GM12878 (cell line): ENCODE data around the gene SEPTIN5. TPM values are rescaled to one million over a fixed set of nuclear protein-coding genes. Genes with fewer than 3 reads are reported as not detected.

ENCODE experiments used
- CHD4 ChIP-seq: fragments of 200-600 bp; sonication (generic); IDR thresholded peaks from 2 replicates; pipeline ENCODE4 v1.6.1; 2016; ENCODE audit warnings: mild to moderate bottlenecking
- GATAD2B ChIP-seq: fragments of 450-650 bp; conservative IDR thresholded peaks from 2 replicates; pipeline ENCODE4 v1.6.1; 2017; ENCODE audit warnings: low read depth, mild to moderate bottlenecking, moderate library complexity
- KDM1A ChIP-seq: fragments of 200-600 bp; sonication (generic); IDR thresholded peaks from 2 replicates; pipeline ENCODE4 v1.6.1; 2016; ENCODE audit warnings: borderline replicate concordance
- SIN3A ChIP-seq: IDR thresholded peaks from 2 replicates; pipeline ENCODE4 v1.6.1; 2012; ENCODE audit warnings: low read depth, low read length, improper control_type of control experiment
- SUZ12 ChIP-seq: fragments of 200-600 bp; sonication (generic); IDR thresholded peaks from one replicate; pipeline ENCODE4 v1.6.1; 2018; ENCODE audit warnings: antibody characterized with exemption, mild to moderate bottlenecking; ENCODE audit not compliant: unreplicated experiment
- polyA plus RNA-seq, 11 experiments: library from polyadenylated mRNA; depleted of rRNA in 4 of 11; unstranded in 6 of 11; stranded (reverse) in 5 of 11; fragments of >200 nt; fragmentation: Nextera tagmentation in 4 of 11; fragmentation: Illumina TruSeq in 1 of 11; extraction: Ambion mirVana in 4 of 11; extraction: Trizol in 1 of 11; gene quantifications; 1 replicate in 1 of 11; 2 replicates in 10 of 11; pipeline versions ENCODE4 v1.2.1 to v1.2.3, GENCODE V29; 2011 to 2016; ENCODE audit warnings: inconsistent platforms in 2 of 11, missing spikeins in 2 of 11, low read depth in 1 of 11
- total RNA-seq, 4 experiments: library from RNA; depleted of rRNA in 3 of 4; stranded (reverse); fragments of >200 nt in 3 of 4; fragmentation: Illumina TruSeq in 1 of 4; extraction: Trizol in 1 of 4; gene quantifications; 2 replicates each; pipeline versions ENCODE4 v1.2.1 to v1.2.3, GENCODE V29; 2013 to 2021
- TF ChIP-seq, protein P1 (sequence below): fragments of 450-650 bp; formaldehyde crosslinking; IDR thresholded peaks from 2 replicates; pipeline ENCODE4 v1.4.0; 2022; ENCODE audit warnings: mild to moderate bottlenecking, moderate library complexity
- TF ChIP-seq, protein P2 (sequence below): IDR thresholded peaks from 2 replicates; pipeline ENCODE4 v1.6.1; 2011; ENCODE audit warnings: borderline replicate concordance, low read depth, mild to moderate bottlenecking, moderate library complexity, low read length; ENCODE audit not compliant: insufficient read depth, poor library complexity, severe bottlenecking
- TF ChIP-seq, protein P3 (sequence below): fragments of 450-650 bp; IDR thresholded peaks from 2 replicates; pipeline ENCODE4 v1.6.1; 2018; ENCODE audit warnings: mild to moderate bottlenecking, low read depth, moderate library complexity; ENCODE audit not compliant: partially characterized antibody

Gene SEPTIN5
- total and polyA plus RNA-seq, 10 of the 15 experiments (the other 5 are each of a cell fraction or from before 2014, with no cell fraction given): 0.13 to 1.1 (median 0.34) TPM; not detected in 5

DNA sequence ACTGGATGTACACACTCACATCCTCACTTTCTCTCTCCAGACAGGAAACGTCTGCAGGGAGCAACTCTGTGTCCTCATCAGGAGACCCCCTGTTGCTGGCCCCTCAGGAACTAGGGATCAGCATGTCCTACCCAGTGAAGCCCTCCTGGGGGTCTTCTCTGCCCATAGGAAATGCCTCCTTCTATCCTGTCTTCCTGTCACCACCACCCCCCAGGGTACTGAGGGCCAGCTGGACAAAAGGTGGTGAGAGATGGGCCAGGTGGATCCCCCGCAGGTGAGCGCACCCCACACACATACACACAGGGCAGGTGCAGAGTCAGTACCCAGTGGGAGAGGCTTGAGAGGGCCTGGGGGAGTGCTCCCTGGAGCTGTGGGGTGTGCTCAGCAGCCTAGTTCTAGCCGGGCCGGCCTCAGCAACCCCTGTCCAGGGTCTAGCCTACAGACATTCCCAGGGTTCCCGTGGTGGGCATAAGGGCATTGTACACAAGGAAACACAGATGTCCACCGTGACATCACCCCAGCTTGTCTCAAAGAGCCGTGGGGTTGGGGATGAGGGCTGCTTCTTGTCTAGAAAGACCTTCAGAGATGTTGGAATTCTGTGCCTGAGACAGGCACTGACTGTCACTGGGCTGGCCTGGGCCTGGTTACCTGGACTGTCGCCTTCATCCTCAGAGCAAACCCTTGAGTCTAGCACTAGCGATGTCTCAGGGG lies 18.3 kb downstream of the SEPTIN5 start (continued):
- TF ChIP-seq, protein P1, sequence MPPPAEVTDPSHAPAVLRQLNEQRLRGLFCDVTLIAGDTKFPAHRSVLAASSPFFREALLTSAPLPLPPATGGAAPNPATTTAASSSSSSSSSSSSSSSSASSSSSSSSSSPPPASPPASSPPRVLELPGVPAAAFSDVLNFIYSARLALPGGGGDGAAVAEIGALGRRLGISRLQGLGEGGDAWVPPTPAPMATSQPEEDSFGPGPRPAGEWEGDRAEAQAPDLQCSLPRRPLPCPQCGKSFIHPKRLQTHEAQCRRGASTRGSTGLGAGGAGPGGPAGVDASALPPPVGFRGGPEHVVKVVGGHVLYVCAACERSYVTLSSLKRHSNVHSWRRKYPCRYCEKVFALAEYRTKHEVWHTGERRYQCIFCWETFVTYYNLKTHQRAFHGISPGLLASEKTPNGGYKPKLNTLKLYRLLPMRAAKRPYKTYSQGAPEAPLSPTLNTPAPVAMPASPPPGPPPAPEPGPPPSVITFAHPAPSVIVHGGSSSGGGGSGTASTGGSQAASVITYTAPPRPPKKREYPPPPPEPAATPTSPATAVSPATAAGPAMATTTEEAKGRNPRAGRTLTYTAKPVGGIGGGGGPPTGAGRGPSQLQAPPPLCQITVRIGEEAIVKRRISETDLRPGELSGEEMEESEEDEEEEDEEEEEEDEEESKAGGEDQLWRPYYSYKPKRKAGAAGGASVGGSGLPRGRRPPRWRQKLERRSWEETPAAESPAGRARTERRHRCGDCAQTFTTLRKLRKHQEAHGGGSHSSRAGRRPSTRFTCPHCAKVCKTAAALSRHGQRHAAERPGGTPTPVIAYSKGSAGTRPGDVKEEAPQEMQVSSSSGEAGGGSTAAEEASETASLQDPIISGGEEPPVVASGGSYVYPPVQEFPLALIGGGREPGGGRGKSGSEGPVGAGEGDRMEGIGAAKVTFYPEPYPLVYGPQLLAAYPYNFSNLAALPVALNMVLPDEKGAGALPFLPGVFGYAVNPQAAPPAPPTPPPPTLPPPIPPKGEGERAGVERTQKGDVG (CRISPR knock-in tag): no peak
- TF ChIP-seq, protein P2, sequence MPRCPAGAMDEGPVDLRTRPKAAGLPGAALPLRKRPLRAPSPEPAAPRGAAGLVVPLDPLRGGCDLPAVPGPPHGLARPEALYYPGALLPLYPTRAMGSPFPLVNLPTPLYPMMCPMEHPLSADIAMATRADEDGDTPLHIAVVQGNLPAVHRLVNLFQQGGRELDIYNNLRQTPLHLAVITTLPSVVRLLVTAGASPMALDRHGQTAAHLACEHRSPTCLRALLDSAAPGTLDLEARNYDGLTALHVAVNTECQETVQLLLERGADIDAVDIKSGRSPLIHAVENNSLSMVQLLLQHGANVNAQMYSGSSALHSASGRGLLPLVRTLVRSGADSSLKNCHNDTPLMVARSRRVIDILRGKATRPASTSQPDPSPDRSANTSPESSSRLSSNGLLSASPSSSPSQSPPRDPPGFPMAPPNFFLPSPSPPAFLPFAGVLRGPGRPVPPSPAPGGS: no peak
- TF ChIP-seq GATAD2B: no peak
- no peak for TF ChIP-seq CHD4
- TF ChIP-seq SUZ12: no peak
- no peak for TF ChIP-seq KDM1A
- TF ChIP-seq, protein P3, sequence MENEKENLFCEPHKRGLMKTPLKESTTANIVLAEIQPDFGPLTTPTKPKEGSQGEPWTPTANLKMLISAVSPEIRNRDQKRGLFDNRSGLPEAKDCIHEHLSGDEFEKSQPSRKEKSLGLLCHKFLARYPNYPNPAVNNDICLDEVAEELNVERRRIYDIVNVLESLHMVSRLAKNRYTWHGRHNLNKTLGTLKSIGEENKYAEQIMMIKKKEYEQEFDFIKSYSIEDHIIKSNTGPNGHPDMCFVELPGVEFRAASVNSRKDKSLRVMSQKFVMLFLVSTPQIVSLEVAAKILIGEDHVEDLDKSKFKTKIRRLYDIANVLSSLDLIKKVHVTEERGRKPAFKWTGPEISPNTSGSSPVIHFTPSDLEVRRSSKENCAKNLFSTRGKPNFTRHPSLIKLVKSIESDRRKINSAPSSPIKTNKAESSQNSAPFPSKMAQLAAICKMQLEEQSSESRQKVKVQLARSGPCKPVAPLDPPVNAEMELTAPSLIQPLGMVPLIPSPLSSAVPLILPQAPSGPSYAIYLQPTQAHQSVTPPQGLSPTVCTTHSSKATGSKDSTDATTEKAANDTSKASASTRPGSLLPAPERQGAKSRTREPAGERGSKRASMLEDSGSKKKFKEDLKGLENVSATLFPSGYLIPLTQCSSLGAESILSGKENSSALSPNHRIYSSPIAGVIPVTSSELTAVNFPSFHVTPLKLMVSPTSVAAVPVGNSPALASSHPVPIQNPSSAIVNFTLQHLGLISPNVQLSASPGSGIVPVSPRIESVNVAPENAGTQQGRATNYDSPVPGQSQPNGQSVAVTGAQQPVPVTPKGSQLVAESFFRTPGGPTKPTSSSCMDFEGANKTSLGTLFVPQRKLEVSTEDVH: no peak
- no peak for TF ChIP-seq SIN3A
